Activated CD4-positive, CD25-positive, alpha-beta regulatory T cell treated with anti-CD3 and anti-CD28 coated beads, Interleukin-2, amount 50 U/mL, for 16 hours (primary cell): Measurements from ENCODE around the gene ACVR2B.

ENCODE experiments used
- DNase-seq: peaks from one replicate; pipeline ENCODE4 v3.0.0-alpha.2; 2020; ENCODE audit warnings: low read depth, low spot score

Gene ACVR2B

GRCh38 chr3:38532529-38532928 is 78.8 kb downstream of the ACVR2B start:
- no peak for DNase-seq

- DNase-seq, result no peak
Observed at GRCh38 chr3:38533285-38533976, 79.7 kb downstream of the ACVR2B start.

- no peak for DNase-seq
Observed at GRCh38 chr3:38534180-38534579, 80.5 kb downstream of the ACVR2B start.

- DNase-seq, result no peak
Observed at GRCh38 chr3:38534604-38535003, 80.9 kb downstream of the ACVR2B start.

GRCh38 chr3:38536671-38537070 is 83.0 kb downstream of the ACVR2B start:
- DNase-seq, result no peak

GRCh38 chr3:38538773-38539353 is 85.2 kb downstream of the ACVR2B start:
- no peak for DNase-seq

GRCh38 chr3:38541806-38542205 is 88.1 kb downstream of the ACVR2B start:
- DNase-seq, result no peak
